GM21717 (cell line): ENCODE results near the gene VAT1L.

Experiments
- ATAC-seq: cut with Tn5 transposase; IDR thresholded peaks from one replicate; pipeline ENCODE4 v1.9.1; 2021; ENCODE audit warnings: mild to moderate bottlenecking, moderate library complexity; ENCODE audit not compliant: unreplicated experiment

VAT1L gene

DNA sequence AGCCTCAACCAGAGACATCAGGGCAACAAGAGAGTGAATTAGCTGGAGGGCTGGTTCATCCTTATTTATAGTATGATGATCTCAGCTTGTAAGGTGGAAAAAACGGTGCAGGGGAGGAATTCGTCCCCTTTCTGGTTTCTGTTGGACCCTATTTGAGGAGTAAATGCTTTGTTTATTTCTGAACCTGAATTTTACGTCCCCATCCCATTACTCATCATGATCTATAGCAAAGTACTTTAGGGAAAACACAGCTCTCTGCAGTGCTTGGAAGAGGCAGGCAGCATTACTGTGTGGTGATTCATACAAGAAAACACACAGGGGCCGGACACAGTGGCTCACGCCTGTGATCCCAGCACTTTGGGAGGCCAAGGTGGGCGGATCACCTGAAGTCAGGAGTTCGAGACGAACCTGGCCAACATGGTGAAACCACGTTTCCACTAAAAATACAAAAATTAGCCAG lies 8.0 kb upstream of the VAT1L start:
- no peak for ATAC-seq

DNA sequence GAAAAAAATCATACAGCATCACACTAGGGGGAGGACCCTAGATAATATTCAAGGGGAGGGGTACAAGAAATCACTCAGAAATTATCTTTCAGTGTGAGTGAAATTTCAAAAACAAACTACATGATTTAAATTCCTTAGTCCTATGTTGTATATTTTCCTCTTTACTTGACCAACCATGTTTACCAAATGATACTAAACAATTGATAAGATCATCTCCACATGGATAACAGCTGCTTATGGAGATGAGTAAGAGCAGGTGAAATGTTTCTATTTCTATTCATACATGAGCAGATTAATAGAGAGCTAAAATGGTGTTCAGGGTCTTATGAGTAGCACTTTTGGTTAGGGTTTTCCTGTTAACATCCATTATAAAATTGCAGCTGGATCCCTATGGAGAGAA lies 7.3 kb upstream of the VAT1L start:
- no peak for ATAC-seq

DNA sequence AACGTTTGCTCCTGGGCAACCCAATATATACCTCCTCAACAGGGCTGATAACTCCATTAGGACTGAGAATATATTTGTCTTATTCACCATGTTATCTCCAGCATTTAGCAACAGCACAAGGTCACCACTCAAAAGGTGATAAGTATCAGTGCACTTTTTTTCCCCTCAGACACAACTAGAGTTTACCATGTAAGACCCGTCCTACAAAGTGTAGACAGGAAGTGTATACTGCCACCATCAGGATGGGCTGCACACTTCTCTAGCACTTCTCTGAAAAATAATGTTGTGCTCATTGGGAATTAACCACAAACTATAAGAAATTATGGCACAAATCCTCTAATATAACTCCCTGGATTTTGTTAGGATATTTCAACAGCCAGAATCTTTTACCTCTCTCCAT lies 5.7 kb upstream of the VAT1L start:
- no peak for ATAC-seq

DNA sequence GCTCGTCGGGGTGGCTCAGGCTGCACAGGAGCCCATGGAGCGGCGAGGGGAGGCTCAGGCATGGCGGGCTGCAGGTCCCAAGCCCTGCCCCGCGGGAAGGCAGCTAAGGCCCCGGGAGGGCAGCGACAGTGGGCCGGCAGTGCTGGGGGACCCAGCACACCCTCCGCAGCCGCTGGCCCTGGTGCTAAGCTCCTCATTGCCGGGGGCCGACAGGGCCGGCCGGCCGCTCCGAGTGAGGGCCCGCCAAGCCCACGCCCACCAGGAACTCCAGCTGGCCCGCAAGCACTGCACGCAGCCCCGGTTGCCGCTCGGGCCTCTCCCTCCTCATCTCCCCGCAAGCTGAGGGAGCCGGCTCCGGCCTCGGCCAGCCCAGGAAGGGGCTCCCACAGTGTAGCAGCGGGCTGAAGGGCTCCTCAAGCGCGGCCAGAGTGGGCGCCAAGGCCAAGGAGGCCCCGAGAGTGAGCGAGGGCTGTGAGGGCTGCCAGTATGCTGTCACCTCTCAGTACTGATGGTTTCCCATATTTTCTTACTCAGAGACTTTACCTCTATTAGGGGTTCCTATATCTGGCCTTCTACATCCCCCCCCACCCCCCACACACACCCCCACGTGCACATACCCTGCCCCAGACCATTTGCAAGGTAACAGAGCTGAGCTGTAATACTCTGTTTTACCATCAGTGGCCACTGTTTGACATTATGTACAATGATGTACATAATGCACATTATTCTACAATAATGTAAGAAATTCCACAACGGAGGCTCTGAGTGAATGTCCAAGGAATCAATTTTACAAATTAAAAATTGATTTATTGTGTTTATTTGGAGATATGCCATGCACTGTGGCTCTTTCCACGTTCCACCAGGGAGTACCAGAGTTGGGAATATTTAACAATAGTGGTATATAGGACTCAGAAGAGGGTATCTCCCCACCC lies 3.7 kb upstream of the VAT1L start:
- no peak for ATAC-seq

DNA sequence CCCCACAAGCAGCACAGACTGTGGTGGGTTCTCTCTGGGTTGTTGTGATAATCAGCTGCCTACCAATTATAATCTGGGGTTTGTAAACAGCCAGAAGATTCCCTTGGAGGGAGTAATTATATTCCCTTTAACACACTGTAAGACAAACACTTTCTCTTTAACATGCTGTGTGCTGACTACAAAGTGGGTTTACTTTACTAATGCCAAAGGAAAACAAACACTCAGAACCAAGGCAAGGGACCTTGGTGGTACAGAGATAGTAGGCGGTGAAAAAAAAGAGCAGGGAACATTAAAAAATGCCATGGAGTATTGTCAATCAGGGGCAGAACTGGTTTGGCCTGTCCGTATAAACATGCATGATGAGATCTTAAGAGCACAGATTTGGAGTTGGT lies 3.0 kb upstream of the VAT1L start:
- ATAC-seq = no peak

DNA sequence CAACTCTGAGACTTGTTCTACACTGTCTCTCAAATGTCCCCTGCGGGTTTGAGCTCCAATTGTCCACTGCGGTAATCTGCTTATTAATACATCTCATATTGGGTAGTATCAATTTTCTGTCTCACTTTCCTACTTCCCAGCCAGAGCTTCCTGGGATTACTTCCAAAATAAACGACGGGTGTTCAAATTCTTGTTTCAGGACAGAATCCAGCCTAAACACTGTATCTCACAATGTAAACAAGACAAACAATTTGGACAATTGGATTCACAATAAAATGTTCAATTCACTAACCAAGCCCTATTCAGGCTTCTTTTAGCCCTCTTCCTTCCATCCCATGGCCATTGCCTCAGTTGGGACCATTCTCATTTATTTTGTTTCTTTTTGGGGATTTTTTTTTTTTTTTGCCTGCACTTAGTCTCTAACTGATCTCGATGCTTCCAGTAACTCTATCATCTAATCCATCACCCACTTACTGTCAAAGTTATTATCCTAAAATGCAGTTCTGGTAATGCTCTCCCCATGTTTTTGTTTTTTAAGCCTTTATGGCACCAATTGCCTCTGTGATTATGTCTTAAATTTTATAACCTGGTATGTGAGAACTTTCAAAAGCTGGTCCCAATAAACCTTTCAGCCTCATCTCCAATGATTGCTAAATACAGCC lies 2.0 kb upstream of the VAT1L start:
- ATAC-seq = no peak

DNA sequence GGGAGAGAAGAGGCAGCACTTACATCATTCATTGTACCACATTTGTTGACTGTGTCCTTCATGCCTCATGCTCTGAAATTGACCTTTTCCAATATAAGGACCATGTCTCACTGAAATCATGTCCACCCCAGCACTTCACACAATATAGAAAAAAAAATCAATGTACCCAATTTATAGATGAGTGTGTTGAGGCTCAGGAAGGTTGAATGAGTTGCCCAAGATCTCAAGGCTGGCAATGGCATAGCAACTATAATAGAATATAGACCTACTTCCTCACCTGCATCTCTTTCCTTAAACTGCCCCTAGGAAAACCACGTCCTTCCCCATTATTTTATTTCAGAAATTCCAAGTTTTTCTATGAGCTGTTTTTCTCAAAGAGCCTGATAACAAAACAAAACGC lies 912 bp upstream of the VAT1L start:
- ATAC-seq = no peak

DNA sequence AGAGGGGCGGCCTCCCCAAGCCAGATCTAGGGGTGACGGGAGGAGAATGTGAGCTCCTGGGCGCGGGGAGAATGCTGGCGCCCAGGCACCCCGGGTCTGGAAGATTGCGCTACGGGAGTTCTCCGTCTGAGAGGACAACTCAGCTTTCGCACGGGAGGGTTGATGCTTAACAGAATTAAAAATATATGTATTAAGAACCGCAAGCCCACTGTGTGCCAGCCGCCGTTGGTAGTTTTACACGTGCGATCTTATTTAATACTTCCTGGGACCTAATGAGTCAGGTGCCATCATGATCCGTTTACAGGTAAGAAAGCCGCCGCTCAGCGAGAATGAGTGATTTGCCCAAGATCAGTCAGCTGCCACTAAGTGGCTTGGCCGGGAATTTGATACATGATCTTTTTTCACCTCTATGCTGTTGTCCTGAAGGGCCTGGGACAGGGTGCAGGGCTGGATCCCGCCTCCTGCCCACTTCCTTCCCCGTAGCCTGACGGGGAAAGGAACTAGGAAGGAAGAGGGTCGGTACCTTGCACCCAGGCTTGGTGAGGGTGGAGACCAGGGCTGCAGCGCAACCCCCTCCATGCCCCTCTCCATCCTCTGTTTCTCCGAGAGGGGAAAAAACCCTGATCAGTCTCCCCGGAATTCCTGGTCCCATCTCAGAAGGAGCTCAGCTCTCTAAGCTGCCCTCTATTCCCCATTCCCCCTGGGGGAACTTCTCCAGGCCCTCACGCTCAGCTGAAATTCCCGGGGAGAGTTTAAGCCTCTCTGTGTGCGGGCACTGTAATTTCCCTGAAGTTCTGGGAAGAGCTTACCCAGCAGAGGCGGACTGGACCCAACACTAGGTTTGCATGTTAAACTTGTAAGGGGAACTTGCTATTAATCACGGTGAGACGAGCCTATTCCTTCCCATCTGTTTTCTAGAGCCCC lies 983 bp downstream of the VAT1L start:
- ATAC-seq = no peak

DNA sequence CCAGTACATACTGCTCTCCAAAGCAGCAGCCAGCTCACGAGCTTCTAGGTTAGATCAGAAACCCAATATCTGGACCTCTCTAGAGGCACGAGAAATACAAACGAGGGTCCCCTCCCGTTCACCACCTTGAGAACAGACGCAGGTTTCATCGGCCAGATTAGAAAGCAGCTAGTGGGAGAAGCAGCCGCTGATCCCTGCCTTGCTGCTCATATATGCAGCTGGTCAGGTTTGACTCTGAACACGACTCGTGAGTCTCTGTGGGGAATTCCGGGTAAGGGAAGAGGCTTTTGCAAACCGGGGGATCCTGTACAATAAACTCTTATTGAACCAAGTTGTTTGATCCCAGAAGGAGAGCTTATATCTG lies 1.6 kb downstream of the VAT1L start:
- ATAC-seq = no peak

DNA sequence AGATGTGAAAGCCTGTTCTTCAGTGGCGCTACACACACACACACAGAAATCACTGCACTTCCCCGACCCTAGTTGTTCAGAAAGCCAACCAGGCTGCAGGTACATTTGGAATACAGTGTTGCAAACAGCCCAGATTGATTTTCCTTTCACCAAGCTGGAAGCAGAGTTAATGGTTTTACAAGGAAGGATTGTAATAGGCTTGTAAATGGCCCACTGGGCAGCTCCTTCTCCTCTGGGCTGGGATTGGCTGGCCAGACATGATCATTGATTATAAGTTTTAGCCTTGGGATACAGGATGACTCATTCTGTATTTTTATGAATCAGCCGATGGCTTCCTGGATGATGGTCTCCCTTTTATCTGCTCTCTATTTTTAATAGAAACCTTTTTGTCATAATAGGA lies 2.5 kb downstream of the VAT1L start:
- ATAC-seq = no peak

DNA sequence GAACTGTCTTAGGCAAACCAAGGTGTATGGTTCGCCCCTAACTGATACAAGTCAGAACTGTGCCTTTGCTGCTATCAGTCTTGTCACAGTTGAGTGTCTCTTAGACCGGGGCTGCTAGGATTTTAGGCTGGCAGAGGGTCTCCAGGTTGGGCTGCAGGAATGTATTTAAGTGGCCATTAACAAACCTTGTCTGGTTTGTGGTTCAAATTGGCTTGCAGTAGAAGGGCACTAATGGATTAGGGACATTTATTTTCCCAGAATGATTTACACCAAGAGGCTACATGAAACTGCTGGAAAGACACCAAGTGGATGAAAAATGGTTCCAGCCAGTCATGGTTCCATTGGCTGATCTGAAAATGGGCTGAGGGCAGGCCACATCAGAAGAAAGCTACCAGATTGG lies 5.1 kb downstream of the VAT1L start:
- ATAC-seq = no peak

DNA sequence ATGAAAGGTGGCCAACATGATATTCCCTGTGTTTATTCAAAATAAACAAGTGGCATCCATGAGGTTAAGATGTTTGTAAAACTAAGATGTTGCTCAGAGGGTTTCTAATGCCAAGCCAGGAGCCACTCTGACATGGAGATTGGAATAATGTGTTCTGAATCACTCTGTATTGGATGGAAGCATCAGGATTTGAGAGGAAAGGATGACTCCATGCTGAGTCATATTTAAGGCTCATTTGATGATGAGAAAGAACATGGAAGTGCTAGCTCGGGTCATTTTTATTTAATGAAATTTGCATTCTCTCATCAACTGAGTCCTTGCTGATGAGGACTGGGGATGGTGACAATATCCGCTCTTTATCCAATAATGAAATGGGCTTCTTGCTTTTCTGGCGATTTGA lies 6.2 kb downstream of the VAT1L start:
- ATAC-seq = no peak

DNA sequence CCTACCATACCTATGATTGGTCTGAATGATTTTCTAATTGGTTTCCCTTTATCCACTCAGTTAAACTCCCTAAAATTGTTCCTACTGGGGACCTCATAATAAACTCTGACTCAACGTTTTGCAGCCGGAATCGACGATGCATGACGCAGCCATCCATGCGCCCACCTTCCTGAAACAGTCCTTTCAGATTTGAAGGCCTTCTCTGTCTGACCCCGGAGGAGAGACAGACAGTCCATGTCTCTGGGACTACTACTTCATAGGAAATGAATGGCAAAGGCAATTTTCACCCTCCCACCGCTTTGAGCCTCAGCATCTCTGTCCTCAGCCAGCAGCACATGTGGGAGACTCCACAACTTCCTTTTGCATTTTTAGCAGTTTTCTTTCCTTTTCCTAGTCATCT lies 13.5 kb downstream of the VAT1L start:
- ATAC-seq = no peak

DNA sequence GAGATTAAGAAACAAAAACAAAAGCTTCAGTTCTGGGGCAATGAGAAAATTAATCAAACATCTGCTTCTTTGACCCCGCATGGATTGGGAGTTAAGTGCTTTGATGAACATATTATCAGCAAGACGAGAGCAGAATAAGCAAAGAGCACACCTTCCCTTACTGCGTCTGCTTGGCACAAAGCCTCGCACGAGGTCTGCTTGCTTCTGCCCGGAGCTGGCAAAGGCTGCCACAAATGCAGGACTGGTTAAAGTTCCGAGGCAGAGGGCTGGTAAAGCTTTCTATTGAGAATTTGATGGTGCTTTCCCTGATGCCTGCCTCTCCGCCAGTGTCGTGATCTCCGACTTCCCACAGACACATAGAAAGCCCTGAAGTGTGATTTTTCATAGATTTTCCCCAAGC lies 17.0 kb downstream of the VAT1L start:
- no peak for ATAC-seq

DNA sequence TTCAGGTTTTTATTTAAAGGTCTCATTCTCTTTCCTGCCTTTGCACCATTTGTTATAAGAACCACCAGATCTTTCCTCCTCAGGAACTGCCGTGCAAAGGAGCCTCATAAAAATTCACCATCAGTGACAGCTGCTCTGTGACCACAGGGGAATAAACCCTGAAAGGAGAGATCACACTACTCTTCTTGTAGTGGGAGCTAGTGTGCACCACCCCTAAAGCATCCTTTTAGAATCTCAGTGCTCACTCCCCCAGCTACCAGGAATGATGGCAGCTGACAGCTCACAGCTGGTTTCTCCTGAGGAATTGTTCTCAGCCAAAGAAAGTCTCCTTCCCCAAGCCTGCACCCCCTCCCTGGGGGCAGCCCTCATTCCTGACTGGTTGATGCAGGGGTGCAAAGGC lies 18.7 kb downstream of the VAT1L start:
- no peak for ATAC-seq

DNA sequence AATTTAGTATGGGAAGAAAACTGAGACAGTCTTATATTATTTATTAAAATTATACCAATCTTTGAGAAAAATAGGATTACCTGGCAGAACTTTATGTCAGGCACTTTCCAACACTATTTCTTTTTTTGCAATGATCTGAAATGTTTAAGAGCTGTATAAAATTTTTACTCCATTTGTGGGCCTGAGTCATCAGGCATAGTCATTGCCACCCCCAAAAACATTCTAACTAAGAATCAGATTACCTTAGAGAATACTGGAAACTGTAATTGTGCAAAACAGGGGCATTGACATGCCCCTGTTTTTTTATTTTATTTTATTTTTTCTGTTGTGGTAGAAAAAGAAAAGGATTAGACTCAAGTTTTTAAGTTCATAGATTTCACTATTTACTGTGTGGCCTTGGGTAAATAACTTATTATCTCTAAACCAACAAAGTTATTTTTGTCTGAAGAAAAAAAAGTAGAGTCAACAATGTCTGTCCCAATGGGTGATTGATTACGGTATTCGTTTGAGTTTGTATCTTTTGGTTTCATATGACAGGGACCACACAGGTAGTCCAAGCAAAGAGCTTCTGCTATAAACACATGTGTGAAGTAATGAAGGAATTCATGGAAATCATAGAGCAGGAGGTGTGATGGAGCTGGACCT lies 24.6 kb downstream of the VAT1L start:
- ATAC-seq = no peak

DNA sequence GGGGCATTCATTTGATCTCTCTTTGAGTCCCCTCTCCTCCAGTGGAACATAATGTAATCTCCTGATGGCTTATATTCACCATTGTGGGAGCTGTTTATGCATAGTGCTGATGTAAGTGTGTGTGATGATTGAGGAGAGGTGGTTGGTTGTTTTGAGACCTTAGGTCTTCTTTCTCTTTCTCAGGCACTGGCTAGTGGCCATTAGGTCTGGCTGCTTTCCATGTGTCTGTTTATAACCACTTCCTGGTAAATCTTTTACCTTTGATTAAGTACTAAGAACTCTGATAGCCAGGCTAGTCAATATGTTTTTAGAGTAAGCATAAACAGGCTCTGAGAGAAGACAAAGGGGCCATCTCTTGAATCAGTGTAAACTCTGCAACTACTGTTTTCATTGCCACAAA lies 27.9 kb downstream of the VAT1L start:
- ATAC-seq = no peak

DNA sequence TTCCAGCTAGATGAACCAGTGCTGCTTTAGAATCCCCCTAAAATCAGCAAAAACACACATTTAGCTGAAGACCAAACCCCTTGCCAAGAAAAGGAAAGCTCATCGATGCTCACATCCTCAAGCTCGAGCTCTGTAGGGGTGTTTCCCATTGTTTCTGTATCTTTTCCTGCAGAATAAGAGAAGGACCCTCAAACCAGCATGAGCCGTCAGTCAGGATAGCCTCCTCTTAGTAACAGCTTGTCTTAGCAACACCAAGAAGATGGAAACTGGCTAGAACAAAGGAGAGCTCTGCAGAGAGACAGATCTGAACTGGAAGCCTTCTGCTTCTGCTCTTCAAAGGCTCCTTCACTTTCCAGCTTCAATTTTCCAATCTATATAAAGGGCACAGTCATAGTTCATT lies 32.0 kb downstream of the VAT1L start:
- no peak for ATAC-seq

DNA sequence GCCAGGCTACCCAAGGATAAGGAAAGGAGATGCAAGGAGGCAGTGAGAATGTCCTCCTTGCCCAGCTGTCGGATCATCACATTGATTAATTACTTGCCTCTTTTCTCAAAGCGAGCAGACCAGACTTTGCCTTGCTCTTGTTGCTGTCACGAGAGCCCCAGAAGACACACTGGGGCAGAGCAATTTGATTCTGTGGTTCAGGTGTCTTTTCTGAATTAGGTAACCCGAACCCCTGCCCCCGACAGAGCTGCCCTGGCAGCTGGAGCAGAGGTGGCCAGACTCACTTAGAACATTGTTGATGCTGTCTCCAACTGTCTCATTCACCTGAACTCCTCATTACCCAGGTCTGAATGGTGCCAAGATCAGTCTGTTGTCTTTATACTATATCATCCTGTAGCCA lies 34.3 kb downstream of the VAT1L start:
- ATAC-seq = no peak

DNA sequence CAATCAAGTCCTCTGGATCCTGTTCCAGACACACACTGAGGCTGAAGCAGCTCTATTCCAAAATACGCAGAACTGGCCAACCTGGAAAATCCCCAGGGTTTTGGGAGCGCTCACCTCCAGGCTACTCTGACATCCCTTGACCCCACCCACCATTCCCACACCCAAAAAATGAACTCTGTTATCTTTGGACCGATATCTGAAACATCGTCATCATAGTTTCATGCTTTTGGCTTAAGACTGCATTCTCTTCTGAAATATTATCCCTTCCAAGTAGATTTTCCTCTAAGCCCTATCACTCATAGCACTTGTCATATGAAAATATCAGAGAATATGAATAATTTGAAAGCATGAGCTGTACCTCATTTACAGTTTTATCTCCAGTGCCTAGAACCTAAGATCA lies 34.7 kb downstream of the VAT1L start:
- ATAC-seq = no peak

DNA sequence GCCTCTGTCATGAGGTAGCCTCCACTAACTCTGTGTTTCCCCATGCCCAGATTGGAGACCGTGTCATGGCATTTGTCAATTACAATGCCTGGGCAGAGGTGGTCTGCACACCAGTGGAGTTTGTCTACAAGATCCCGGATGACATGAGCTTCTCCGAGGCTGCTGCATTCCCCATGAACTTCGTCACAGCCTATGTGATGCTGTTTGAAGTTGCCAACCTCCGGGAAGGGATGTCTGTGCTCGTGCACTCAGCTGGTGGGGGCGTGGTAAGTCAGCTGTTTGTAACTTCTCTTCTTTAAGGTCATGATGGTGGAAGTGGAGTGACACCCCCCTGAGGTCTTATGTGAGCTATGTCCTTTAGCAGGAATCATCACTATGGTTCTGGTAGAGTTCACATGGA lies 36.8 kb downstream of the VAT1L start:
- ATAC-seq = no peak
